ENCODE measurements around the gene NAA60.
"Not testable (repeated sequence)": the region's sequence is repeated elsewhere in the genome, so short reads cannot be mapped to it uniquely, and the experiment has no call there.

The NAA60 gene

GRCh38 chr16:3492356-3492755 lies 48.9 kb downstream of the NAA60 start:
- ATAC-seq (replicated peaks) (no peak), DNase-seq (no peak)
- Mint-ChIP-seq H3K4me1 (ENCODE audit: low read depth in 2 of 2) (peaks cover 0 to 1% of the 10 kb centered on the region in 2 donors), H3K9me3 (no peaks in the 10 kb centered on the region), H3K4me3 (no peak overlapping the region), H3K27ac (no peak overlapping the region), H3K27me3 (no peaks in the 10 kb centered on the region), H3K36me3 (ENCODE audit: insufficient read depth) (peaks cover 7% of the 10 kb centered on the region)

GRCh38 chr16:3494386-3494973 lies 51.0 kb downstream of the NAA60 start:
- ATAC-seq (replicated peaks), result no peak
- H3K36me3 Mint-ChIP-seq (ENCODE audit: insufficient read depth), result peaks cover 10% of the 10 kb centered on the region
- peaks cover under 1 to 1% of the 10 kb centered on the region in 2 donors for H3K4me1 Mint-ChIP-seq (ENCODE audit: low read depth in 2 of 2)
- H3K4me3 Mint-ChIP-seq, result no peak overlapping the region
- no peak for DNase-seq
- H3K27me3 Mint-ChIP-seq, result no peaks in the 10 kb centered on the region
- no peaks in the 10 kb centered on the region for H3K9me3 Mint-ChIP-seq
- H3K27ac Mint-ChIP-seq, result no peak overlapping the region

DNA sequence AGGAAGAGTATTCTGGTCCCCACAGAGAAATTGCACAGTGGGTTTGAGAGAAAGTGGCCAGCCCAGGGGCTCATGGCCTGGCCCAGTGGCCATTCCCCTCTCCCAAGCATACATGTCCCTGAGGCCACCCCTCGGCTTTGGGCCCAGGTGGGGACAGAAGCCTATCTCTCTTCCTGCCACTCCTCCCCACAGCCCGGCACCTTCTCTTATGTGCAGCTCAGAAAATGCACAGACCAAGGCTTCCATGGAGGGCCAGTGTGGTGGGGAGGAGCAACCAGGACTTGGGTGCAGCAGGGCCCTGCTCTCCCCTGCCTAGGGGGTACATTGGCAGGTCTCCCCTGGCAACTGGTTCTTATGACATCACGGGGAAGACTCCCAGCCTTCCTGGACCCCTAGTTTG lies 51.7 kb downstream of the NAA60 start, which contains the start of gene C16orf90:
C16orf90 (minus strand) TSS at position 314 of the 400 bp plus-strand sequence; CDS start at position 246, 68 bp downstream.
- no peak within 1 kb of the TSS for H3K27ac Mint-ChIP-seq

DNA sequence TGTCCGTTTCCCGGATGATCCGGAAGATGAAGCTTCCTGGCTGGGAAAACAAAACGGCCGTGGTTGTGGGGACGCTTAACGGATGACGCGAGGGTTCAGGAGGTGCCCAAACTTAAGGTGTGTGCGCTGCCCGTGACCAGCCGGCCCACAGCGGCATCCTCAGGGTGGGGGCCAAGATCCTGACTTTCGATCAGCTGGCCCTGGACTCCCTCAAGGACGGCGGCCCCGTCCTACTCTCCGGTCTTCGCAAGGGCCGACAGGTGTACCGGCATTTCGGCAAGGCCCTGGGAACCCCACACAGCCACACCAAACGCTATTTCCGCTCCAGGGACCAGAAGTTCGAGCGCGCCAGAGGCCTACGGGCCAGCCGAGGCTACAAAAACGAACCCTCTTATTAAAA lies 52.9 kb downstream of the NAA60 start:
- H3K4me3 Mint-ChIP-seq, result no peak overlapping the region
- no peaks in the 10 kb centered on the region for H3K27me3 Mint-ChIP-seq
- no peak overlapping the region for H3K27ac Mint-ChIP-seq
- H3K9me3 Mint-ChIP-seq, result no peaks in the 10 kb centered on the region
- no peak for ATAC-seq (replicated peaks)
- peaks cover 13 to 19% of the 10 kb centered on the region in 2 donors for H3K4me1 Mint-ChIP-seq (ENCODE audit: low read depth in 2 of 2)
- DNase-seq, result no peak
- H3K36me3 Mint-ChIP-seq (ENCODE audit: insufficient read depth), result peaks cover 29% of the 10 kb centered on the region

More for the DNA sequence above, 51.7 kb downstream of the NAA60 start, which contains the start of gene C16orf90:
- Mint-ChIP-seq H3K9me3 (no peaks in the 10 kb centered on the region), H3K27me3 (no peaks in the 10 kb centered on the region), H3K36me3 (ENCODE audit: insufficient read depth) (peaks cover 17% of the 10 kb centered on the region), H3K4me1 (ENCODE audit: low read depth in 2 of 2) (peaks cover 3 to 8% of the 10 kb centered on the region in 2 donors), H3K4me3 (no peak within 1 kb of the TSS)
- DNase-seq (no peak), ATAC-seq (replicated peaks) (no peak)

DNA sequence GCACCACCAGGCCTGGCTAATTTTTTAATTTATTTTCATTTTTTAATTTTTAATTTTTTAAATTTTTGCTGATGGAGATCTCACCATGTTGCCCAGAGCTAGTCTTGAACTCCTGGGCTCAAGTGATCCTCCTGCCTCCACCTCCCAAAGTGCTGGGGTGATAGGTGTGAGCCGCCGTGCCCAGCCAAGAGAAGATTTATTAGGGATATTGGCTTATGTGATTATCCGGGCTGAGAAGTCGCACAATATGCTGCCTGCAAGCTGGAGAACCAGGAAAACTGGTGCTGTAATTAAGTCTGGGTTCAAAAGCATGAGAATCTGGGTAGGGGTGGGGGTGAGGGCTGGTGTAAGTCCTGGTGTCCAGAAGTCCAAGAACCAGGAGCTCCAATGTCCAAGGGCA lies 54.3 kb downstream of the NAA60 start:
- no peak for ATAC-seq (replicated peaks)
- no peaks in the 10 kb centered on the region for H3K9me3 Mint-ChIP-seq
- H3K27ac Mint-ChIP-seq, result peak overlapping the region in 1 of 2 donors; percentile 71
- no peak for DNase-seq
- H3K36me3 Mint-ChIP-seq (ENCODE audit: insufficient read depth), result peaks cover 30% of the 10 kb centered on the region
- no peaks in the 10 kb centered on the region for H3K27me3 Mint-ChIP-seq
- H3K4me3 Mint-ChIP-seq, result no peak overlapping the region
- H3K4me1 Mint-ChIP-seq (ENCODE audit: low read depth in 2 of 2), result peaks cover 25 to 29% of the 10 kb centered on the region in 2 donors

GRCh38 chr16:3498988-3499387 lies 55.5 kb downstream of the NAA60 start:
- no peak for DNase-seq
- Mint-ChIP-seq H3K4me1 (ENCODE audit: low read depth in 2 of 2) (peaks cover 32 to 34% of the 10 kb centered on the region in 2 donors), H3K27me3 (no peaks in the 10 kb centered on the region), H3K9me3 (no peaks in the 10 kb centered on the region), H3K4me3 (no peak overlapping the region), H3K27ac (no peak overlapping the region), H3K36me3 (ENCODE audit: insufficient read depth) (peaks cover 35% of the 10 kb centered on the region)
- no peak for ATAC-seq (replicated peaks)

DNA sequence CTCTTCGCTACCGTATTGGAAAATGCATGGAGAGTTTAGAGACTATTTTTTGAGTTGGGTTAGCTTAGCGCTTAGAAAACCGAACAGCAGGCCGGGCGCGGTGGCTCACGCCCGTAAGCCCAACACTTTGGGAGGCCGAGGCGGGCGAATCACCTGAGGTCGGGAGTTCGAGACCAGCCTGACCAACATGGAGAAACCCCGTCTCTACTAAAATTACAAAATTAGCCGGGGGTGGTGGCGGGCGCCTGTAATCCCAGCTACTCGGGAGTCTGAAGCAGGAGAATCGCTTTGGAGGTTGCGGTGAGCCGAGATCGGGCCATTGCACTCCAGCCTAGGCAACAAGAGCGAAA lies 57.9 kb downstream of the NAA60 start:
- DNase-seq, result not testable (repeated sequence)
- peak overlapping the region; percentile 82 to 87 for H3K4me3 Mint-ChIP-seq

GRCh38 chr16:3501783-3502400 lies 58.4 kb downstream of the NAA60 start:
- no peaks in the 10 kb centered on the region for H3K27me3 Mint-ChIP-seq
- H3K4me1 Mint-ChIP-seq (ENCODE audit: low read depth in 2 of 2), result peaks cover 32 to 40% of the 10 kb centered on the region in 2 donors
- ATAC-seq (replicated peaks), result no peak
- H3K36me3 Mint-ChIP-seq (ENCODE audit: insufficient read depth), result peaks cover 41% of the 10 kb centered on the region
- H3K4me3 Mint-ChIP-seq, result peak overlapping the region; percentile 82 to 87
- no peaks in the 10 kb centered on the region for H3K9me3 Mint-ChIP-seq
- H3K27ac Mint-ChIP-seq, result peak overlapping the region; percentile 94 to 95
- no peak for DNase-seq

More for the DNA sequence above, 57.9 kb downstream of the NAA60 start:
- Mint-ChIP-seq H3K4me1 (ENCODE audit: low read depth in 2 of 2) (peaks cover 32 to 40% of the 10 kb centered on the region in 2 donors), H3K36me3 (ENCODE audit: insufficient read depth) (peaks cover 41% of the 10 kb centered on the region), H3K27ac (peak overlapping the region; percentile 94 to 95)
- H3K9me3 Mint-ChIP-seq; H3K27me3 Mint-ChIP-seq; ATAC-seq (replicated peaks): not testable (repeated sequence)

DNA sequence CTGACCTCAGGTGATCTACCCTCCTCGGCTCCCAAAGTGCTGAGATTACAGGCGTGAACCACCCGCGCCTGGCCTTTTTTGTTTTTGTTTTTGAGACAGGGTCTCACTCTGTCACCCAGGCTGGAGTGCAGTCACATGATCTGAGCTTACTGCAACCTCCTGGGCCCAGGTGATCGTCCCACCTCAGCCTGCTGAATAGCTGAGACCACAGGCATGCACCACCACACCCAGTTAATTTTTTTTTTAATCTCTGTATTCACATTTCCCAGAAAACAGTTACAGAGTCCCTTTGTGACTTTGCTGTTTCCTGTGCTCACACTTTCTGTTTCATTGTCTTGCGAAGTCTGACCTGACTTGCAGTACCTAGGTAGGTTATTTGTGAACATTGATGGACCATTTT lies 60.0 kb downstream of the NAA60 start:
- Mint-ChIP-seq H3K27ac (peak overlapping the region; percentile 91 to 95), H3K36me3 (ENCODE audit: insufficient read depth) (peaks cover 47% of the 10 kb centered on the region), H3K4me1 (ENCODE audit: low read depth in 2 of 2) (peaks cover 38 to 44% of the 10 kb centered on the region in 2 donors), H3K27me3 (no peaks in the 10 kb centered on the region), H3K4me3 (peak overlapping the region; percentile 73 to 87), H3K9me3 (no peaks in the 10 kb centered on the region)
- DNase-seq, result peak in 1 of 3 experiments; percentile 17
- ATAC-seq (replicated peaks), result peak; percentile 12

GRCh38 chr16:3508736-3509135 lies 65.3 kb downstream of the NAA60 start:
- ATAC-seq (replicated peaks) (no peak), DNase-seq (no peak)
- no peaks in the 10 kb centered on the region for H3K27me3 Mint-ChIP-seq
- H3K36me3 Mint-ChIP-seq (ENCODE audit: insufficient read depth), result peaks cover 31% of the 10 kb centered on the region
- H3K27ac Mint-ChIP-seq, result peak overlapping the region; percentile 91
- no peaks in the 10 kb centered on the region for H3K9me3 Mint-ChIP-seq
- peaks cover 28 to 34% of the 10 kb centered on the region in 2 donors for H3K4me1 Mint-ChIP-seq (ENCODE audit: low read depth in 2 of 2)
- H3K4me3 Mint-ChIP-seq, result peak overlapping the region; percentile 36 to 56

DNA sequence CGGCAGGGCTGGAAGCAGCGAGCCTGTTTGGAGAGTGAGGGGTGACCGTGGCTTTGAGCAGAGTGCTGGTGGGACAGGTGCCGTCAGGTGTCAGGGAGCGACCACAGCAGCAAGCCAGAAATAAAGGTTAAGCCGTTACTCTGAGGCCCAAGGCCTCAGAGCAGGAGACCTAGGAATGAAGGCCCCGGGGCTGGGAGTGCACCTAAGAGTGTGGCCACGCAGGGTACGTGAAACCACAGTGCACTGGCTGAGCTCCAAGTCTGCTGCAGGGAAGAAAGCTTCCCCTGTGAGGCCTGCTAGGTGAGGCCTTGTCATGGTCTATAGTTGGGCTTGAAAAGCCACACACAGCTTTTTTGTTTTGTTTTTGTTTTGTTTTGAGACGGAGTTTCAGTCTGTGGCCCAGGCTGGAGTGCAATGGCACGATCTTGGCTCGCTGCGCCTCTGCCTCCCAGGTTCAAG lies 66.0 kb downstream of the NAA60 start:
- Mint-ChIP-seq H3K27ac (peak overlapping the region; percentile 91), H3K27me3 (no peaks in the 10 kb centered on the region), H3K36me3 (ENCODE audit: insufficient read depth) (peaks cover 30% of the 10 kb centered on the region), H3K9me3 (no peaks in the 10 kb centered on the region), H3K4me1 (ENCODE audit: low read depth in 2 of 2) (peaks cover 26 to 30% of the 10 kb centered on the region in 2 donors), H3K4me3 (peak overlapping the region; percentile 56 to 57)
- DNase-seq, result peak; percentile 64 to 74 (median 66)
- peak; percentile 100 for ATAC-seq (replicated peaks)

GRCh38 chr16:3510416-3510815 lies 66.9 kb downstream of the NAA60 start:
- Mint-ChIP-seq H3K36me3 (ENCODE audit: insufficient read depth) (peaks cover 24% of the 10 kb centered on the region), H3K4me3 (peak overlapping the region; percentile 56 to 57), H3K27me3 (no peaks in the 10 kb centered on the region), H3K9me3 (no peaks in the 10 kb centered on the region), H3K27ac (peak overlapping the region; percentile 91), H3K4me1 (ENCODE audit: low read depth in 2 of 2) (peaks cover 26 to 30% of the 10 kb centered on the region in 2 donors)
- ATAC-seq (replicated peaks), result no peak
- no peak for DNase-seq

GRCh38 chr16:3511286-3512180 lies 68.1 kb downstream of the NAA60 start:
- ATAC-seq (replicated peaks) (no peak), DNase-seq (no peak)
- H3K27ac Mint-ChIP-seq, result peak overlapping the region; percentile 91
- H3K27me3 Mint-ChIP-seq, result no peaks in the 10 kb centered on the region
- peaks cover 26 to 28% of the 10 kb centered on the region in 2 donors for H3K4me1 Mint-ChIP-seq (ENCODE audit: low read depth in 2 of 2)
- H3K9me3 Mint-ChIP-seq, result no peaks in the 10 kb centered on the region
- peaks cover 28% of the 10 kb centered on the region for H3K36me3 Mint-ChIP-seq (ENCODE audit: insufficient read depth)
- H3K4me3 Mint-ChIP-seq, result no peak overlapping the region

All from effector memory CD8-positive, alpha-beta T cell (primary cell).